Fibroblast of lung (primary cell): Measurements from ENCODE around the gene GABRG3. TPM values are rescaled to one million over a fixed set of nuclear protein-coding genes. Genes with fewer than 3 reads are reported as not detected.

ENCODE experiments used
- DNase-seq, 2 donors: peaks; one replicate each; pipeline versions ENCODE4 v3.0.0 to v3.0.0-alpha.2; 2010; ENCODE audit warnings: low read depth in 2 of 2
- H2AFZ ChIP-seq: 2 replicates; pipeline ENCODE4 v1.5.1; 2012; ENCODE audit warnings: low read length, control low read depth, inconsistent platforms
- H3K27ac ChIP-seq: 2 replicates; pipeline ENCODE4 v1.5.1; 2011; ENCODE audit warnings: low read length, control low read depth; ENCODE audit not compliant: insufficient read depth
- H3K27me3 ChIP-seq: 2 replicates; pipeline ENCODE4 v1.5.1; 2011; ENCODE audit warnings: mild to moderate bottlenecking, low read length; ENCODE audit not compliant: control insufficient read depth, insufficient read depth
- H3K36me3 ChIP-seq: 2 replicates; pipeline ENCODE4 v1.5.1; 2011; ENCODE audit warnings: low read length; ENCODE audit not compliant: control insufficient read depth, insufficient read depth
- H3K4me1 ChIP-seq: 2 replicates; pipeline ENCODE4 v1.5.1; 2011; ENCODE audit warnings: low read length; ENCODE audit not compliant: control insufficient read depth, insufficient read depth; ENCODE audit errors: extremely low read depth
- H3K4me2 ChIP-seq: 2 replicates; pipeline ENCODE4 v1.5.1; 2011; ENCODE audit warnings: low read length, control low read depth; ENCODE audit not compliant: insufficient read depth; ENCODE audit errors: extremely low read depth
- H3K4me3 ChIP-seq, 4 experiments: fragments of 200-600 bp in 1 of 4; sonication (generic) in 1 of 4; replicated peaks in 1 of 4; 2 replicates each; pipeline ENCODE4 v1.5.1; 2011 to 2016; ENCODE audit warnings: low read length in 4 of 4, low read depth in 3 of 4, mild to moderate bottlenecking in 3 of 4, control low read depth in 2 of 4, inconsistent platforms in 1 of 4, mixed read lengths in 1 of 4; ENCODE audit not compliant: insufficient read depth in 1 of 4; ENCODE audit errors: control extremely low read depth in 1 of 4
- H3K79me2 ChIP-seq: 2 replicates; pipeline ENCODE4 v1.5.1; 2012; ENCODE audit warnings: mild to moderate bottlenecking, low read length, inconsistent platforms; ENCODE audit not compliant: control insufficient read depth, insufficient read depth
- H3K9ac ChIP-seq: 2 replicates; pipeline ENCODE4 v1.5.1; 2011; ENCODE audit warnings: mild to moderate bottlenecking, low read length, control low read depth; ENCODE audit not compliant: insufficient read depth
- H3K9me3 ChIP-seq: 2 replicates; pipeline ENCODE4 v1.5.1; 2012; ENCODE audit warnings: low read depth, low read length; ENCODE audit not compliant: control insufficient read depth, insufficient read depth
- H4K20me1 ChIP-seq: 2 replicates; pipeline ENCODE4 v1.5.1; 2011; ENCODE audit warnings: low read length; ENCODE audit not compliant: control insufficient read depth, insufficient read depth; ENCODE audit errors: extremely low read depth
- CTCF ChIP-seq, 2 donors: IDR thresholded peaks in 1 of 2; conservative IDR thresholded peaks in 1 of 2; 1 replicate in 1 of 2; 2 replicates in 1 of 2; pipeline ENCODE4 v1.5.1; 2011 to 2012; ENCODE audit warnings: low read length in 2 of 2, control low read depth in 1 of 2, inconsistent platforms in 1 of 2, low read depth in 1 of 2, mild to moderate bottlenecking in 1 of 2
- EZH2 ChIP-seq: IDR thresholded peaks from 2 replicates; pipeline ENCODE4 v1.5.1; 2012; ENCODE audit warnings: low read length, control low read depth, mild to moderate bottlenecking; ENCODE audit errors: missing control alignments
- polyA plus RNA-seq, 2 donors: library from polyadenylated mRNA; depleted of rRNA in 1 of 2; stranded (reverse) in 1 of 2; unstranded in 1 of 2; fragments of >200 nt; gene quantifications; 2 replicates each; pipeline ENCODE4 v1.2.1, GENCODE V29; 2011 to 2012; ENCODE audit warnings: missing spikeins in 1 of 2
- total RNA-seq: library from RNA; depleted of rRNA; stranded (reverse); fragments of >200 nt; gene quantifications from 2 replicates; pipeline ENCODE4 v1.2.1, GENCODE V29; 2014

Gene GABRG3
- total and polyA plus RNA-seq, 2 donors (not counting 1 experiment from before 2014, with no cell fraction given): not detected

GRCh38 chr15:26939398-26939797 is 31.6 kb upstream of the GABRG3 start:
- H3K27ac ChIP-seq: no peak overlapping the region
- no peak overlapping the region for H2AFZ ChIP-seq
- no peak overlapping the region for H3K4me3 ChIP-seq
- H3K9me3 ChIP-seq: no peaks in the 10 kb centered on the region
- no peak for DNase-seq
- H3K4me2 ChIP-seq: no peak overlapping the region
- no peaks in the 10 kb centered on the region for H3K4me1 ChIP-seq
- H3K27me3 ChIP-seq: no peaks in the 10 kb centered on the region
- TF ChIP-seq CTCF (conservative IDR thresholded peaks at IDR 0.05 in 1 of 2, IDR thresholded peaks at IDR 0.05 in 1 of 2; ENCODE audit: low read depth in 1 of 2, low read length in 2 of 2) (no peak), EZH2 (no peak)
- no peaks in the 10 kb centered on the region for H4K20me1 ChIP-seq
- H3K79me2 ChIP-seq: no peaks in the 10 kb centered on the region
- H3K36me3 ChIP-seq: no peaks in the 10 kb centered on the region
- H3K9ac ChIP-seq: no peak overlapping the region

- DNase-seq: no peak
- Histone ChIP-seq H3K4me1 (no peaks in the 10 kb centered on the region), H3K36me3 (no peaks in the 10 kb centered on the region), H3K9ac (no peak overlapping the region), H4K20me1 (no peaks in the 10 kb centered on the region), H2AFZ (no peak overlapping the region), H3K4me2 (no peak overlapping the region), H3K4me3 (no peak overlapping the region), H3K27me3 (no peaks in the 10 kb centered on the region), H3K79me2 (no peaks in the 10 kb centered on the region), H3K27ac (no peak overlapping the region), H3K9me3 (no peaks in the 10 kb centered on the region)
- TF ChIP-seq CTCF (conservative IDR thresholded peaks at IDR 0.05 in 1 of 2, IDR thresholded peaks at IDR 0.05 in 1 of 2; ENCODE audit: low read depth in 1 of 2, low read length in 2 of 2) (no peak), EZH2 (no peak)
Observed at GRCh38 chr15:26941489-26941888, 29.5 kb upstream of the GABRG3 start.

GRCh38 chr15:26943866-26944265 is 27.1 kb upstream of the GABRG3 start:
- no peak overlapping the region for H2AFZ ChIP-seq
- H4K20me1 ChIP-seq: no peaks in the 10 kb centered on the region
- no peaks in the 10 kb centered on the region for H3K4me1 ChIP-seq
- H3K27me3 ChIP-seq: no peaks in the 10 kb centered on the region
- DNase-seq: no peak
- H3K79me2 ChIP-seq: no peaks in the 10 kb centered on the region
- no peak overlapping the region for H3K9ac ChIP-seq
- no peaks in the 10 kb centered on the region for H3K9me3 ChIP-seq
- no peak overlapping the region for H3K4me3 ChIP-seq
- no peak overlapping the region for H3K27ac ChIP-seq
- no peak overlapping the region for H3K4me2 ChIP-seq
- H3K36me3 ChIP-seq: no peaks in the 10 kb centered on the region
- TF ChIP-seq CTCF (conservative IDR thresholded peaks at IDR 0.05 in 1 of 2, IDR thresholded peaks at IDR 0.05 in 1 of 2; ENCODE audit: low read depth in 1 of 2, low read length in 2 of 2): no peak
- TF ChIP-seq EZH2: no peak
